ENCODE measurements around the gene TTC38. TPM values are rescaled to one million over a fixed set of nuclear protein-coding genes. Genes with fewer than 3 reads are reported as not detected.

The TTC38 gene
- total RNA-seq, 1 experiment from 2014 or later = 26.8 TPM

GRCh38 chr22:46276563-46276962 lies 8.8 kb downstream of the TTC38 start:
- Histone ChIP-seq H3K27me3 (ENCODE audit: low read length) (no peaks in the 10 kb centered on the region), H4K20me1 (ENCODE audit: low read length) (no peaks in the 10 kb centered on the region), H2AFZ (ENCODE audit: low read length) (no peak overlapping the region), H3K4me1 (ENCODE audit: insufficient read depth, low read length) (no peaks in the 10 kb centered on the region), H3K27ac (ENCODE audit: low read length) (no peak overlapping the region), H3K79me2 (ENCODE audit: low read length) (no peaks in the 10 kb centered on the region), H3K4me2 (ENCODE audit: low read length) (no peak overlapping the region), H3K9ac (ENCODE audit: low read length) (no peak overlapping the region), H3K36me3 (ENCODE audit: low read depth, low read length) (peaks cover 6% of the 10 kb centered on the region; the same call in 1 of the 2 replicates), H3K9me2 (replicated peaks; ENCODE audit: low read length) (no peaks in the 10 kb centered on the region), H3K9me3 (ENCODE audit: low read length) (no peaks in the 10 kb centered on the region), H3K4me3 (ENCODE audit: low read length) (no peak overlapping the region), H3F3A (ENCODE audit: low read length, unreplicated experiment) (no peaks in the 10 kb centered on the region)
- intact Hi-C loops (cut with micrococcal nuclease) = no loop called here
- ChIA-PET CTCF (no interaction called here), POLR2A (ENCODE audit: unreplicated experiment) (no interaction called here)
- BruUV-seq (replicated peaks) = no TSS peak
- no peak for ATAC-seq
- DNase-seq = no peak
- no peak for TF ChIP-seq EZH2phosphoT487 (IDR thresholded peaks at IDR 0.05; ENCODE audit: borderline replicate concordance, low read length)
- TF ChIP-seq EZH2 (IDR thresholded peaks at IDR 0.05; ENCODE audit: low read length, unreplicated experiment) = no peak
- TF ChIP-seq, protein P1, sequence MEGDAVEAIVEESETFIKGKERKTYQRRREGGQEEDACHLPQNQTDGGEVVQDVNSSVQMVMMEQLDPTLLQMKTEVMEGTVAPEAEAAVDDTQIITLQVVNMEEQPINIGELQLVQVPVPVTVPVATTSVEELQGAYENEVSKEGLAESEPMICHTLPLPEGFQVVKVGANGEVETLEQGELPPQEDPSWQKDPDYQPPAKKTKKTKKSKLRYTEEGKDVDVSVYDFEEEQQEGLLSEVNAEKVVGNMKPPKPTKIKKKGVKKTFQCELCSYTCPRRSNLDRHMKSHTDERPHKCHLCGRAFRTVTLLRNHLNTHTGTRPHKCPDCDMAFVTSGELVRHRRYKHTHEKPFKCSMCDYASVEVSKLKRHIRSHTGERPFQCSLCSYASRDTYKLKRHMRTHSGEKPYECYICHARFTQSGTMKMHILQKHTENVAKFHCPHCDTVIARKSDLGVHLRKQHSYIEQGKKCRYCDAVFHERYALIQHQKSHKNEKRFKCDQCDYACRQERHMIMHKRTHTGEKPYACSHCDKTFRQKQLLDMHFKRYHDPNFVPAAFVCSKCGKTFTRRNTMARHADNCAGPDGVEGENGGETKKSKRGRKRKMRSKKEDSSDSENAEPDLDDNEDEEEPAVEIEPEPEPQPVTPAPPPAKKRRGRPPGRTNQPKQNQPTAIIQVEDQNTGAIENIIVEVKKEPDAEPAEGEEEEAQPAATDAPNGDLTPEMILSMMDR (conservative IDR thresholded peaks at IDR 0.05; ENCODE audit: low read depth, low read length) = no peak

DNA sequence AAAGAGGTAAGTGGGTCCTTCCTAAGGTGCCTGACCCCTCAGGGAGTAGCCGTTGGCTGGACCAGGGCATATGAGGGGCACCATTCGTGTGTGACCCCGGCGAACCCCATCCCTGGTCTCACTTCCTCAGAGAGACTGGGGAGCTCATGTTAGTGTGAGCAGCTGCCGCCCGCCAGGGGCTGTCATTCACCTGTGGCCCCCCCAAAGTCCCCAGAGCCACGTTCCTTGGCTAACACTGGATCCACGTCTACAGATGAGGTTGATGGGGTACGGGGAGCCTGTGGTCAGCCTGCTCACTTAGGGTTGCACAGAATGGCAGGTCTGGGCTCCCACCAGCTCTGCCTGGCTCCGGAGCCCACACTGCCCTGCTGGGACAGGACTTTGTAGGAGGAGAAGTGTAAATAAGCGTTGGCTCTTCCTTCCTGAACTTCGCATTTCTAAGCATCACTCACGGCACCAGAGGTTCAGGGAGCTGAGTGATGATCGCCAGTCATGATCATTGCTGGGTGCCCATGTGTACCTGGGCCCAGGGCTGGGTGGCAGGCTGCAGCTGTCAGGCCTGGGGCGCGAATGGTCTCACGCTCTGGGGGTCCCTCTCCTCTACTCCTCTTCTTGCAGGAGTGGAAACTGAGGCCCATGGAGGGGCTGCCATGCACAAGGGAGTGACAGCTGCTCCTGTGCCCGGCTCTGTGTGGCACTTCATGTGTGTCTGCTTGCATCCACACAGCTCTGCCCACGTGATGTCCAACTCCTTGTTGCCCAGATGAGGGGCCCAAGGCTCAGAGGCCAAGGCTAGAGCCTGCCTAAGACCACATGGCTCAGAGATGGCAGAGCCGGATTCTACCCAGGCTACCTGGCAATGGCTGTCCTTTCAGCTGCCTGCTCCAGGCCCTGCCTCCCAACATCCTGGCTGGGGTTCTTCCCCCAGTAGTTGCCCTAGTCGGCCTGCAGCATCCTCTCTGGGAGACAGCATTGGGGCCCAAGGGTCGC lies 11.1 kb downstream of the TTC38 start:
- peaks cover 4% of the 10 kb centered on the region; the same call in 1 of the 2 replicates for H3K36me3 ChIP-seq (ENCODE audit: low read depth, low read length)
- intact Hi-C loops (cut with micrococcal nuclease) = no loop called here
- H4K20me1 ChIP-seq (ENCODE audit: low read length) = no peaks in the 10 kb centered on the region
- no peaks in the 10 kb centered on the region for H3K79me2 ChIP-seq (ENCODE audit: low read length)
- no peak overlapping the region for H3K4me2 ChIP-seq (ENCODE audit: low read length)
- no TSS peak for BruUV-seq (replicated peaks)
- H2AFZ ChIP-seq (ENCODE audit: low read length) = no peak overlapping the region
- H3K4me3 ChIP-seq (ENCODE audit: low read length) = no peak overlapping the region
- TF ChIP-seq EZH2phosphoT487 (IDR thresholded peaks at IDR 0.05; ENCODE audit: borderline replicate concordance, low read length) = no peak
- TF ChIP-seq, protein P1 (conservative IDR thresholded peaks at IDR 0.05; ENCODE audit: low read depth, low read length) = no peak
- no peak for TF ChIP-seq EZH2 (IDR thresholded peaks at IDR 0.05; ENCODE audit: low read length, unreplicated experiment)
- no peaks in the 10 kb centered on the region for H3K27me3 ChIP-seq (ENCODE audit: low read length)
- ChIA-PET POLR2A (ENCODE audit: unreplicated experiment) (no interaction called here), CTCF (interaction anchor here (0.6 kb wide), 1 partner anchor 162 kb away, joined by 12 read pairs; no protein-coding TSS in a partner anchor)
- no peaks in the 10 kb centered on the region for H3K9me3 ChIP-seq (ENCODE audit: low read length)
- DNase-seq (no peak), ATAC-seq (no peak)
- no peak overlapping the region for H3K9ac ChIP-seq (ENCODE audit: low read length)
- no peaks in the 10 kb centered on the region for H3F3A ChIP-seq (ENCODE audit: low read length, unreplicated experiment)
- no peaks in the 10 kb centered on the region for H3K4me1 ChIP-seq (ENCODE audit: insufficient read depth, low read length)
- H3K27ac ChIP-seq (ENCODE audit: low read length) = no peak overlapping the region
- no peaks in the 10 kb centered on the region for H3K9me2 ChIP-seq (replicated peaks; ENCODE audit: low read length)

Data from PC-3 (cell line).